ENCODE measurements around the gene MMADHC. TPM values are rescaled to one million over a fixed set of nuclear protein-coding genes. Genes with fewer than 3 reads are reported as not detected.

Gene MMADHC
- total RNA-seq, 1 donor from 2014 or later, result 139 TPM

DNA sequence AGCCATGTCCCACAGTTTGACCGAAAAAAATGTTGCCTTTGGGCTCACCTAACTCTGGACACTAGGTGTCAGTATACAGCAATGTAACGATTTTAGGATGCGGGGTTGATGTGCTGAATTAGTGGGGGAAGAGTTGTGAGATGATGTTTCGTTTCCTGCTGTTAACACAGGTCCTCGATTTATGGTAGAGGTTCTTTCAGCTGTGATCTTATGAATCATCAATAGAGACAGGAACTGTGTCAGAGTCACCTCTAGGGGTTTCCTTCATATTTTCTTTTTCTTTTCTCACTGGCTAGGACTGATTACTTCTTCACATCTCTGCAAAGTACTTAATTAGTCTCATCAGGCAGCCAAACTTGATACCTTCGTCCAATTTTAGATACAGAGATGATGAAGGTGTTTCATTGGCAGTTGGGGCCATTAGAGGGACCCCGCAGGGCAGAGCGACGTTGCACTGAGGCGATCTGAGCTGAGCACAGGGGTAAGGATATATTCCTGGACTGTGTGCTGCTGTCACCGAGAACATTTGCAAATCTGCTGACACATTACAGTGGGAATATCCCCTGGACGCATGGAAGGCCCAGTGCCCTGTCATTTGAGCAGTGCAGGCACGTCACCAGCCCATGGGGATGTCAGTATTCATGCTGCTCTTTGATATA, 10.2 kb upstream of the MMADHC start:
- TF ChIP-seq, protein P1, sequence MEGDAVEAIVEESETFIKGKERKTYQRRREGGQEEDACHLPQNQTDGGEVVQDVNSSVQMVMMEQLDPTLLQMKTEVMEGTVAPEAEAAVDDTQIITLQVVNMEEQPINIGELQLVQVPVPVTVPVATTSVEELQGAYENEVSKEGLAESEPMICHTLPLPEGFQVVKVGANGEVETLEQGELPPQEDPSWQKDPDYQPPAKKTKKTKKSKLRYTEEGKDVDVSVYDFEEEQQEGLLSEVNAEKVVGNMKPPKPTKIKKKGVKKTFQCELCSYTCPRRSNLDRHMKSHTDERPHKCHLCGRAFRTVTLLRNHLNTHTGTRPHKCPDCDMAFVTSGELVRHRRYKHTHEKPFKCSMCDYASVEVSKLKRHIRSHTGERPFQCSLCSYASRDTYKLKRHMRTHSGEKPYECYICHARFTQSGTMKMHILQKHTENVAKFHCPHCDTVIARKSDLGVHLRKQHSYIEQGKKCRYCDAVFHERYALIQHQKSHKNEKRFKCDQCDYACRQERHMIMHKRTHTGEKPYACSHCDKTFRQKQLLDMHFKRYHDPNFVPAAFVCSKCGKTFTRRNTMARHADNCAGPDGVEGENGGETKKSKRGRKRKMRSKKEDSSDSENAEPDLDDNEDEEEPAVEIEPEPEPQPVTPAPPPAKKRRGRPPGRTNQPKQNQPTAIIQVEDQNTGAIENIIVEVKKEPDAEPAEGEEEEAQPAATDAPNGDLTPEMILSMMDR (IDR thresholded peaks at IDR 0.05; ENCODE audit: insufficient read depth, low read length, poor library complexity, severe bottlenecking), result peak; percentile 54
- no peaks in the 10 kb centered on the region for H3K27me3 ChIP-seq (ENCODE audit: control insufficient read depth, insufficient read depth, low read length)
- DNase-seq (ENCODE audit: low read depth), result peak; percentile 68
- H3K4me3 ChIP-seq (ENCODE audit: low read depth, low read length), result no peak overlapping the region
- H3K36me3 ChIP-seq (ENCODE audit: control insufficient read depth, insufficient read depth, low read length), result no peaks in the 10 kb centered on the region

DNA sequence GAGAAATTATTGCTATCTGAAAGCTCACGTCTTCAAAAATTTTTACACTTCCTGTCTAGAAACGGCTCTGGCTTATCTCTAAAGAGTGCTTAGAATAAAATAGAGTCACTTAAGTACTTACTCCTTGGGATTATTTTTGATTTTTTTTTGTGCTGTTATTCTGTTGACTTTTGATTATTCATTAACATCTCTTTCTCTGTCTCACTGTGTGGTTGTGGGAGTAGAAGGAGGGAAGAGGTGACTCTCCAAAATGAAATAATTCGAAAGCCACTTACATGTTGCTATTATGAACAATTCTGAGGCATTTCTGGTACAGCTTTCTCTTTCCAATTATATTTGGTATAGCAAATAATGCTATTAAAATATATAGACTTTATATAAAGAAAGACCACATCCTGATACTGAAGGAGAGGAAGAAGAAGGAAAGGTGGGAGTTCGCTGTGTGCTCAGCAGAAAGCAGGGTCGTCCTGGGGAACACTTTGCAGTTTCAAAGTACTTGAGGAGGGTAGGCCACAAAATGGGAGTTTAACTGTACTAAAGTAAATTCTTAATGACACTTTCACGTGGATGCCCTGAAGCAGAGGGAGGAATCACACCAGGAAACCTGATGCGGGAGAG, 9.6 kb upstream of the MMADHC start:
- no peak for DNase-seq (ENCODE audit: low read depth)
- Histone ChIP-seq H3K27me3 (ENCODE audit: control insufficient read depth, insufficient read depth, low read length) (no peaks in the 10 kb centered on the region), H3K4me3 (ENCODE audit: low read depth, low read length) (no peak overlapping the region), H3K36me3 (ENCODE audit: control insufficient read depth, insufficient read depth, low read length) (no peaks in the 10 kb centered on the region)
- TF ChIP-seq, protein P1 (IDR thresholded peaks at IDR 0.05; ENCODE audit: insufficient read depth, low read length, poor library complexity, severe bottlenecking), result no peak

DNA sequence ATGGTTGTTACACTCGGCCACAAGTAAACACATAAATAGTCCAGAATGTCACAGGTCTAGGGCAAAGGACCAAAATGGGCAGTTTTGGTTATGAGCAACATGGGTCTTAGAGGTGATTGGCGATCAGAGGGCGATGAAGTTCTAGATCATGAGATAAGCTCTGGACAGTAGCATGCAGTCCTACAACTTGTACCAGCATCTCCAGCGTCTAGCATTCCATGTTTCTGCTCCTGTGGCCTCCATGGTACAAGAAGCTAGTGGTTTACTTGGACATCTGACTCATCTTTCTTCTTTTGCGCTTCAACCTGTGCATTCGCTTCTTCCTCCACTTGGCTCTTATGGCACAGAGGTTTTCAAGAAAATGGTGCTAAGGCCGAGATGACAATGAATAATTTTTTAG, 8.9 kb upstream of the MMADHC start:
- H3K36me3 ChIP-seq (ENCODE audit: control insufficient read depth, insufficient read depth, low read length), result no peaks in the 10 kb centered on the region
- DNase-seq (ENCODE audit: low read depth), result no peak
- H3K4me3 ChIP-seq (ENCODE audit: low read depth, low read length), result no peak overlapping the region
- H3K27me3 ChIP-seq (ENCODE audit: control insufficient read depth, insufficient read depth, low read length), result no peaks in the 10 kb centered on the region
- TF ChIP-seq, protein P1 (IDR thresholded peaks at IDR 0.05; ENCODE audit: insufficient read depth, low read length, poor library complexity, severe bottlenecking), result no peak

DNA sequence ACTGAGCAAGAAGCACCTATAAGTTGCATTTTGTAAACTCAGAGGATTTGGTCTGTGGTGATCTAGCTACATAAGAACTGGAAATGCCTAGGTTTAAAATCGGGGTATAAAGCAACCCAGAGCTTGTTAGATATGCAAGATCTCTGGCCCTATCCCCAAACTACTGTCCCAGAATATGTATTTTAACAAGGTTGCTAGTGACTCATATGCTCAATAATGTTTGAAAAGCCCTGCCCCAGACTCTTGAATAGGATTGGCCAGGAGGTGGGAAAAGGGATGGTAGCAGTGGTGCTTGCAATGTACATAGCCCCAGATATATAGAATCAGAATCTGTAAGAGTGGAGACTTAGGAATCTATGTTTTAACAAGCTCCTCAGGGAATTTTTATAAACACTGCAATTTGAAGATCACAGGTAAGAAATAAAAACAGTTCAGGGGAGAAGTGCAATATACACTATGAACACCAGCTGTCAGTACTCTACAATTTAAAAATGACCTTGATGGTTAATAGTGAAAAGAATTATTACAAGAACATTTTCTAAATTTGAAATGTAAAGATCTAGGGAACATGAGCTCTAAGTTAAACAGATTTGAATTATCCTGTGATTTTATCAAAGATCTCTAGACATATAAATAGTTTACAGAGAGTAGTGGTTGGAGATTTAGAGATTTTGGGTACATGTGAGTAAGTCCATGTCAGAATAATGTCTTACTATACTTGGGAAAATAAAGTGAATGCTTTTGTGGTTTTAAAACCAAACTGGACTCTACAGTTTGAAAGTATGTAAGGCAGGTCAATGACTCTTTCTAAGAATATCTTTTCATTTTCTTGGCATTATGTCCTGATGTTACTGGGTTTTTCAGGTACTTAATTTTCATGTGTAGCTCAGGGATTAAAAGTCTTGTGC, 7.7 kb upstream of the MMADHC start:
- no peak overlapping the region for H3K4me3 ChIP-seq (ENCODE audit: low read depth, low read length)
- no peaks in the 10 kb centered on the region for H3K36me3 ChIP-seq (ENCODE audit: control insufficient read depth, insufficient read depth, low read length)
- DNase-seq (ENCODE audit: low read depth), result no peak
- TF ChIP-seq, protein P1 (IDR thresholded peaks at IDR 0.05; ENCODE audit: insufficient read depth, low read length, poor library complexity, severe bottlenecking), result peak; percentile 29
- no peaks in the 10 kb centered on the region for H3K27me3 ChIP-seq (ENCODE audit: control insufficient read depth, insufficient read depth, low read length)

DNA sequence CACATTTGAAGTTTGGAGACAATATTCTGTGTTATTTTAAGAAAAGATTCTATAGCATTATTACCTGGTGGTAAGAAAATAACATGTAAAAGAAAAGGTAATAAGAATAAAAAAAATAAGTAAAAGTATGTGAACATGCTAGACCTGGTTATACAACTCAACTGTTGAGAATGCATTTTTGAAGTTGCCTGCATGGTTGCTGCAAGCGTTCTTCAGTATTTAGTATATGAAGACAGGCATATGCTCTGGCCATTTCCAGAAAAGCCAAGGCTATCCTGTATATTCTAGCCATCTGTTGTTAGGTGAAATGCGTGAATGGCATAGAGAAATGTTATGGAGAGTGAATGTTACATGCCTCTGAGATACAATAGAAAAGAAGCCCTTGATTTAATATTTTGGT, 6.8 kb upstream of the MMADHC start:
- no peaks in the 10 kb centered on the region for H3K36me3 ChIP-seq (ENCODE audit: control insufficient read depth, insufficient read depth, low read length)
- no peak for DNase-seq (ENCODE audit: low read depth)
- H3K4me3 ChIP-seq (ENCODE audit: low read depth, low read length), result no peak overlapping the region
- no peaks in the 10 kb centered on the region for H3K27me3 ChIP-seq (ENCODE audit: control insufficient read depth, insufficient read depth, low read length)
- TF ChIP-seq, protein P1 (IDR thresholded peaks at IDR 0.05; ENCODE audit: insufficient read depth, low read length, poor library complexity, severe bottlenecking), result no peak

Measured in kidney epithelial cell (primary cell).